GM12892 (cell line): ENCODE results near the gene ASCL2.

Source experiments
- POLR2A ChIP-seq: IDR thresholded peaks from 2 replicates; pipeline ENCODE4 v1.6.1; 2011; ENCODE audit warnings: low read depth, low read length, control low read depth
- POLR2AphosphoS5 ChIP-seq: IDR thresholded peaks from 2 replicates; pipeline ENCODE4 v1.6.1; 2011; ENCODE audit warnings: low read depth, low read length, control low read depth

- no peak for TF ChIP-seq POLR2A
- TF ChIP-seq POLR2AphosphoS5: no peak
These were observed 39.1 kb upstream of the ASCL2 start for GRCh38 chr11:2309251-2310072.
